Astrocyte (in vitro differentiated cells and primary cell): ENCODE data around the gene PNPLA2. TPM values are rescaled to one million over a fixed set of nuclear protein-coding genes. Genes with fewer than 3 reads are reported as not detected.
A peak's percentile ranks its signal among the peaks of the same experiment; 100 is the strongest.

Experiments used
- DNase-seq: peaks from one replicate; pipeline ENCODE4 v3.0.0-alpha.2; 2010; ENCODE audit warnings: low read depth
- FAIRE-seq: peaks from 2 replicates; lab custom pipeline; 2011; peaks lifted over from hg19 to GRCh38; lab: Jason Lieb, UNC
- H2AFZ ChIP-seq: 2 replicates; pipeline ENCODE4 v1.6.0; 2012; ENCODE audit warnings: low read depth, low read length, inconsistent platforms
- H3K27ac ChIP-seq: 2 replicates; pipeline ENCODE4 v1.5.1; 2011; ENCODE audit warnings: low read depth, low read length, inconsistent platforms
- H3K27me3 ChIP-seq: 2 replicates; pipeline ENCODE4 v1.6.0; 2011; ENCODE audit warnings: low read length, inconsistent platforms; ENCODE audit not compliant: insufficient read depth
- H3K36me3 ChIP-seq: 2 replicates; pipeline ENCODE4 v1.5.1; 2011; ENCODE audit warnings: low read length, inconsistent platforms; ENCODE audit not compliant: insufficient read depth
- H3K4me1 ChIP-seq: 2 replicates; pipeline ENCODE4 v1.5.1; 2011; ENCODE audit warnings: low read length, inconsistent platforms; ENCODE audit not compliant: insufficient read depth
- H3K4me2 ChIP-seq: 2 replicates; pipeline ENCODE4 v1.6.0; 2012; ENCODE audit warnings: low read length, inconsistent platforms
- H3K4me3 ChIP-seq: 2 replicates; pipeline ENCODE4 v1.5.1; 2011; ENCODE audit warnings: low read depth, mild to moderate bottlenecking, low read length, inconsistent platforms; ENCODE audit not compliant: insufficient read depth
- H3K79me2 ChIP-seq: 2 replicates; pipeline ENCODE4 v1.6.0; 2012; ENCODE audit warnings: mild to moderate bottlenecking, low read length, inconsistent platforms; ENCODE audit not compliant: insufficient read depth
- H3K9ac ChIP-seq: 2 replicates; pipeline ENCODE4 v1.6.0; 2012; ENCODE audit warnings: mild to moderate bottlenecking, low read length, inconsistent platforms
- H3K9me3 ChIP-seq: 2 replicates; pipeline ENCODE4 v1.5.1; 2012; ENCODE audit warnings: low read depth, mild to moderate bottlenecking, low read length, inconsistent platforms; ENCODE audit not compliant: insufficient read depth
- H4K20me1 ChIP-seq: 2 replicates; pipeline ENCODE4 v1.6.0; 2012; ENCODE audit warnings: low read length, inconsistent platforms; ENCODE audit not compliant: insufficient read depth
- H3K27ac Mint-ChIP-seq: one replicate; pipeline ENCODE4 v1.8.0; 2021; ENCODE audit warnings: mild to moderate bottlenecking, mixed read lengths; ENCODE audit not compliant: unreplicated experiment
- H3K27me3 Mint-ChIP-seq: one replicate; pipeline ENCODE4 v1.8.0; 2021; ENCODE audit warnings: low read depth, mixed read lengths; ENCODE audit not compliant: unreplicated experiment
- H3K36me3 Mint-ChIP-seq: one replicate; pipeline ENCODE4 v1.8.0; 2021; ENCODE audit warnings: low read depth, mixed read lengths; ENCODE audit not compliant: unreplicated experiment
- H3K4me1 Mint-ChIP-seq: one replicate; pipeline ENCODE4 v1.8.0; 2021; ENCODE audit warnings: low read depth, mixed read lengths; ENCODE audit not compliant: unreplicated experiment
- H3K4me3 Mint-ChIP-seq: one replicate; pipeline ENCODE4 v1.8.0; 2021; ENCODE audit warnings: mild to moderate bottlenecking, moderate library complexity, mixed read lengths; ENCODE audit not compliant: unreplicated experiment
- H3K9me3 Mint-ChIP-seq: one replicate; pipeline ENCODE4 v1.8.0; 2021; ENCODE audit warnings: mild to moderate bottlenecking, mixed read lengths; ENCODE audit not compliant: unreplicated experiment
- CTCF ChIP-seq: IDR thresholded peaks from 2 replicates; pipeline ENCODE4 v1.5.1; 2011; ENCODE audit warnings: low read depth, mild to moderate bottlenecking, inconsistent platforms, low read length, moderate library complexity; ENCODE audit not compliant: insufficient read depth
- EZH2 ChIP-seq: IDR thresholded peaks from 2 replicates; pipeline ENCODE4 v1.6.1; 2012; ENCODE audit warnings: mild to moderate bottlenecking, low read length, inconsistent platforms; ENCODE audit not compliant: insufficient read depth
- total RNA-seq: library from RNA; stranded (reverse); gene quantifications from 2 replicates; pipeline ENCODE4 v1.2.1, GENCODE V29; 2021

PNPLA2 gene
- total RNA-seq, 1 donor from 2014 or later = 46.8 TPM

GRCh38 chr11:825366-826226 is 6.9 kb downstream of the PNPLA2 start:
- H3K36me3 ChIP-seq = no peaks in the 10 kb centered on the region
- no peak overlapping the region for H2AFZ ChIP-seq
- no peak overlapping the region for H3K4me2 ChIP-seq
- Mint-ChIP-seq H3K4me1 (peaks cover 9% of the 10 kb centered on the region), H3K36me3 (peaks cover 2% of the 10 kb centered on the region), H3K27me3 (peaks cover 10% of the 10 kb centered on the region), H3K9me3 (no peaks in the 10 kb centered on the region), H3K27ac (no peak overlapping the region), H3K4me3 (no peak overlapping the region)
- H4K20me1 ChIP-seq = peaks cover 41% of the 10 kb centered on the region
- FAIRE-seq (no peak), DNase-seq (no peak)
- no peak for TF ChIP-seq CTCF
- no peak for TF ChIP-seq EZH2
- H3K9me3 ChIP-seq = no peaks in the 10 kb centered on the region
- H3K9ac ChIP-seq = no peak overlapping the region
- no peaks in the 10 kb centered on the region for H3K27me3 ChIP-seq
- no peak overlapping the region for H3K27ac ChIP-seq
- H3K4me1 ChIP-seq = peaks cover 34% of the 10 kb centered on the region
- peaks cover 20% of the 10 kb centered on the region for H3K79me2 ChIP-seq
- no peak overlapping the region for H3K4me3 ChIP-seq

- H3K4me2 ChIP-seq = no peak overlapping the region
- H3K4me3 ChIP-seq = no peak overlapping the region
- no peak overlapping the region for H3K9ac ChIP-seq
- no peak overlapping the region for H2AFZ ChIP-seq
- FAIRE-seq (no peak), DNase-seq (no peak)
- Mint-ChIP-seq H3K36me3 (peaks cover 2% of the 10 kb centered on the region), H3K9me3 (no peaks in the 10 kb centered on the region), H3K27ac (no peak overlapping the region), H3K4me1 (peaks cover 5% of the 10 kb centered on the region), H3K27me3 (peaks cover 10% of the 10 kb centered on the region), H3K4me3 (peak overlapping the region; percentile 75)
- peaks cover 41% of the 10 kb centered on the region for H4K20me1 ChIP-seq
- H3K4me1 ChIP-seq = peaks cover 34% of the 10 kb centered on the region
- H3K36me3 ChIP-seq = no peaks in the 10 kb centered on the region
- peaks cover 13% of the 10 kb centered on the region for H3K79me2 ChIP-seq
- TF ChIP-seq EZH2 (no peak), CTCF (no peak)
- H3K9me3 ChIP-seq = no peaks in the 10 kb centered on the region
- H3K27me3 ChIP-seq = no peaks in the 10 kb centered on the region
- H3K27ac ChIP-seq = no peak overlapping the region
Measured at GRCh38 chr11:826227-826621, 7.5 kb downstream of the PNPLA2 start.

- Mint-ChIP-seq H3K36me3 (peaks cover 2% of the 10 kb centered on the region), H3K4me1 (peaks cover 5% of the 10 kb centered on the region), H3K9me3 (no peaks in the 10 kb centered on the region), H3K27me3 (peaks cover 11% of the 10 kb centered on the region), H3K27ac (no peak overlapping the region), H3K4me3 (peak overlapping the region; percentile 75)
- Histone ChIP-seq H4K20me1 (peaks cover 40% of the 10 kb centered on the region), H3K27ac (no peak overlapping the region), H3K4me3 (no peak overlapping the region), H3K9me3 (no peaks in the 10 kb centered on the region), H3K4me2 (peak overlapping the region; percentile 64), H3K4me1 (peaks cover 35% of the 10 kb centered on the region), H3K79me2 (peaks cover 8% of the 10 kb centered on the region), H3K27me3 (no peaks in the 10 kb centered on the region), H3K36me3 (no peaks in the 10 kb centered on the region), H2AFZ (no peak overlapping the region), H3K9ac (no peak overlapping the region)
- no peak for DNase-seq
- no peak for FAIRE-seq
- peak; percentile 84 for TF ChIP-seq EZH2
- no peak for TF ChIP-seq CTCF
Measured at GRCh38 chr11:826836-827145, 8.1 kb downstream of the PNPLA2 start.
